Measurements from ENCODE around the gene IRX3.

Gene IRX3

GRCh38 chr16:54269461-54269860, 17.1 kb downstream of the IRX3 start:
- TF ChIP-seq TSHZ2 (CRISPR knock-in tag; IDR thresholded peaks at IDR 0.05) (no peak), PATZ1 (CRISPR knock-in tag; IDR thresholded peaks at IDR 0.05; ENCODE audit: borderline replicate concordance) (no peak), POU6F1 (CRISPR knock-in tag; IDR thresholded peaks at IDR 0.05; ENCODE audit: borderline replicate concordance, low read depth) (no peak), ISL1 (CRISPR knock-in tag; IDR thresholded peaks at IDR 0.05) (no peak), RARB (CRISPR knock-in tag; IDR thresholded peaks at IDR 0.05) (no peak), TCF4 (CRISPR knock-in tag; IDR thresholded peaks at IDR 0.05; ENCODE audit: borderline replicate concordance) (no peak), CSDC2 (CRISPR knock-in tag; IDR thresholded peaks at IDR 0.05) (no peak), ZNF8 (CRISPR knock-in tag; IDR thresholded peaks at IDR 0.05) (no peak), BACH2 (CRISPR knock-in tag; IDR thresholded peaks at IDR 0.05; ENCODE audit: borderline replicate concordance) (no peak), ESRRG (CRISPR knock-in tag; IDR thresholded peaks at IDR 0.05) (no peak), CREB5 (CRISPR knock-in tag; IDR thresholded peaks at IDR 0.05; ENCODE audit: low read depth) (no peak), SNAI2 (CRISPR knock-in tag; IDR thresholded peaks at IDR 0.05) (no peak), PPARA (CRISPR knock-in tag; IDR thresholded peaks at IDR 0.05; ENCODE audit: borderline replicate concordance) (no peak), ARNTL (CRISPR knock-in tag; IDR thresholded peaks at IDR 0.05; ENCODE audit: borderline replicate concordance, low read depth) (no peak), ZFP3 (CRISPR knock-in tag; IDR thresholded peaks at IDR 0.05) (no peak), GLIS3 (CRISPR knock-in tag; IDR thresholded peaks at IDR 0.05) (no peak), ZNF70 (CRISPR knock-in tag; IDR thresholded peaks at IDR 0.05) (no peak), ZFP30 (CRISPR knock-in tag; IDR thresholded peaks at IDR 0.05) (no peak)
- no peak for ATAC-seq

- no peak for ATAC-seq
- TF ChIP-seq CSRNP3 (CRISPR knock-in tag; IDR thresholded peaks at IDR 0.05) (no peak), POU6F1 (CRISPR knock-in tag; IDR thresholded peaks at IDR 0.05; ENCODE audit: borderline replicate concordance, low read depth) (no peak), TSHZ2 (CRISPR knock-in tag; IDR thresholded peaks at IDR 0.05) (no peak), TOX (CRISPR knock-in tag; IDR thresholded peaks at IDR 0.05; ENCODE audit: borderline replicate concordance) (no peak)
These were observed 17.8 kb downstream of the IRX3 start for GRCh38 chr16:54268766-54269165.

Measured in SK-N-SH treated with all-trans-retinoic acid at 6 μM for 48 hours (cell line).